ENCODE results near the gene TNIP3.

DNA sequence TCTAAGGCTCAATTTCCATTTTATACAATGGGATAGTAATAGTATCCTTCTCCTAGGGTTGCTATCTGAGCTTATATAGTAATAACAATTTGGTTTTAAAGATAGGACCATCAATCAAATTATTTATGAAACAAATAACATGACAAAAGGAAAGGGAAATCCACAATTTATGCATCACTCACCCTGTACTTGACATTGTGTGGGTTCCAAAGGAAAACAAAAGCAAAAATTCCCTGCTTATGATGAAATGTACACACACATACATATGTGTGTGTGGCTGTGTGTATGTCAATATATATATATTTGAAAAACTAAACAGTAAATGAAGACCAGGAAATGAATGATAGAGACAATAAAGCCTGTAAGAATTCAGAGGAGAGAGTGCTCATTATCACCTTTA, 2.9 kb upstream of the TNIP3 start:
- TF ChIP-seq, protein P1, sequence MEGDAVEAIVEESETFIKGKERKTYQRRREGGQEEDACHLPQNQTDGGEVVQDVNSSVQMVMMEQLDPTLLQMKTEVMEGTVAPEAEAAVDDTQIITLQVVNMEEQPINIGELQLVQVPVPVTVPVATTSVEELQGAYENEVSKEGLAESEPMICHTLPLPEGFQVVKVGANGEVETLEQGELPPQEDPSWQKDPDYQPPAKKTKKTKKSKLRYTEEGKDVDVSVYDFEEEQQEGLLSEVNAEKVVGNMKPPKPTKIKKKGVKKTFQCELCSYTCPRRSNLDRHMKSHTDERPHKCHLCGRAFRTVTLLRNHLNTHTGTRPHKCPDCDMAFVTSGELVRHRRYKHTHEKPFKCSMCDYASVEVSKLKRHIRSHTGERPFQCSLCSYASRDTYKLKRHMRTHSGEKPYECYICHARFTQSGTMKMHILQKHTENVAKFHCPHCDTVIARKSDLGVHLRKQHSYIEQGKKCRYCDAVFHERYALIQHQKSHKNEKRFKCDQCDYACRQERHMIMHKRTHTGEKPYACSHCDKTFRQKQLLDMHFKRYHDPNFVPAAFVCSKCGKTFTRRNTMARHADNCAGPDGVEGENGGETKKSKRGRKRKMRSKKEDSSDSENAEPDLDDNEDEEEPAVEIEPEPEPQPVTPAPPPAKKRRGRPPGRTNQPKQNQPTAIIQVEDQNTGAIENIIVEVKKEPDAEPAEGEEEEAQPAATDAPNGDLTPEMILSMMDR (IDR thresholded peaks at IDR 0.05; ENCODE audit: insufficient read depth, low read depth, low read length), result no peak
- TF ChIP-seq EZH2 (IDR thresholded peaks at IDR 0.05; ENCODE audit: insufficient read depth, low read length), result no peak
